GM21515 (cell line): ENCODE results near the gene DIO3.

Source experiments
- ATAC-seq: cut with Tn5 transposase; IDR thresholded peaks from one replicate; pipeline ENCODE4 v1.9.1; 2021; ENCODE audit not compliant: unreplicated experiment

DIO3 gene

GRCh38 chr14:101595887-101596721, 34.8 kb downstream of the DIO3 start:
- no peak for ATAC-seq

GRCh38 chr14:101596742-101597141, 35.4 kb downstream of the DIO3 start:
- no peak for ATAC-seq

- ATAC-seq, result no peak
These were observed 36.9 kb downstream of the DIO3 start for GRCh38 chr14:101598159-101598558.

- ATAC-seq, result no peak
These were observed 37.4 kb downstream of the DIO3 start for GRCh38 chr14:101598571-101599233.

GRCh38 chr14:101599234-101599885, 38.1 kb downstream of the DIO3 start:
- no peak for ATAC-seq

- no peak for ATAC-seq
These were observed 39.1 kb downstream of the DIO3 start for GRCh38 chr14:101600336-101600890.

GRCh38 chr14:101600891-101601605, 39.8 kb downstream of the DIO3 start:
- no peak for ATAC-seq

- ATAC-seq, result no peak
These were observed 40.5 kb downstream of the DIO3 start for GRCh38 chr14:101601606-101602465.

GRCh38 chr14:101602466-101602840, 41.2 kb downstream of the DIO3 start:
- no peak for ATAC-seq

- no peak for ATAC-seq
These were observed 41.8 kb downstream of the DIO3 start for GRCh38 chr14:101603096-101603495.

- ATAC-seq, result no peak
These were observed 43.1 kb downstream of the DIO3 start for GRCh38 chr14:101604228-101604934.

GRCh38 chr14:101604935-101605780, 43.9 kb downstream of the DIO3 start:
- ATAC-seq, result no peak

- no peak for ATAC-seq
These were observed 44.5 kb downstream of the DIO3 start for GRCh38 chr14:101605836-101606235.
